Stimulated activated CD4-positive, alpha-beta T cell treated with anti-CD3 and anti-CD28 coated beads, Interleukin-1b, Interleukin-23, amount 100 ng/mL, for 1 hour (primary cell): ENCODE data around the gene NGB.
A peak's percentile ranks its signal among the peaks of the same experiment; 100 is the strongest.
"Not testable (repeated sequence)": the region's sequence is repeated elsewhere in the genome, so short reads cannot be mapped to it uniquely, and the experiment has no call there.

Experiments
- DNase-seq, 2 donors: peaks; one replicate each; pipeline ENCODE4 v3.0.0-alpha.2; 2020; ENCODE audit warnings: low read depth in 2 of 2

Gene NGB

GRCh38 chr14:77271113-77271710 lies at the start of gene NGB:
TSS of gene NGB (minus strand) at chr14:77271206. CDS start at chr14:77270937, 269 bp downstream.
- no peak for DNase-seq

- peak; percentile 82 for DNase-seq
These were observed 49.4 kb upstream of the NGB start, which contains the start of gene POMT2 for GRCh38 chr14:77320238-77320935. TSS of gene POMT2 (minus strand) at chr14:77320883. CDS start at chr14:77320681, 202 bp downstream.

GRCh38 chr14:77319422-77319821 lies 48.4 kb upstream of the NGB start:
- DNase-seq: no peak

GRCh38 chr14:77318756-77319155 lies 47.8 kb upstream of the NGB start:
- DNase-seq: not testable (repeated sequence)

- DNase-seq: no peak
These were observed 47.1 kb upstream of the NGB start for GRCh38 chr14:77318006-77318553.

GRCh38 chr14:77316872-77317301 lies 45.9 kb upstream of the NGB start:
- DNase-seq: no peak

- DNase-seq: no peak
These were observed 45.1 kb upstream of the NGB start for GRCh38 chr14:77316195-77316505.

GRCh38 chr14:77314539-77315457 lies 43.8 kb upstream of the NGB start:
- no peak for DNase-seq

- no peak for DNase-seq
These were observed 43.0 kb upstream of the NGB start for GRCh38 chr14:77314043-77314442.

- DNase-seq: no peak
These were observed 42.4 kb upstream of the NGB start for GRCh38 chr14:77313371-77313770.

- no peak for DNase-seq
These were observed 40.2 kb upstream of the NGB start for GRCh38 chr14:77311217-77311616.

- no peak for DNase-seq
These were observed 39.0 kb upstream of the NGB start for GRCh38 chr14:77310026-77310425.

- no peak for DNase-seq
These were observed 38.1 kb upstream of the NGB start for GRCh38 chr14:77309131-77309530.

GRCh38 chr14:77306851-77307496 lies 36.0 kb upstream of the NGB start:
- no peak for DNase-seq

- DNase-seq: no peak
These were observed 35.4 kb upstream of the NGB start for GRCh38 chr14:77306416-77306815.

- no peak for DNase-seq
These were observed 34.7 kb upstream of the NGB start for GRCh38 chr14:77305696-77306095.

GRCh38 chr14:77303417-77304156 lies 32.6 kb upstream of the NGB start:
- DNase-seq: no peak

GRCh38 chr14:77302926-77303325 lies 31.9 kb upstream of the NGB start:
- no peak for DNase-seq

GRCh38 chr14:77301103-77301502 lies 30.1 kb upstream of the NGB start:
- peak in 1 of 2 donors; percentile 30 for DNase-seq

- DNase-seq: no peak
These were observed 28.8 kb upstream of the NGB start for GRCh38 chr14:77299771-77300170.

GRCh38 chr14:77296906-77297305 lies 25.9 kb upstream of the NGB start:
- DNase-seq: no peak
